Neuron (in vitro differentiated cells): ENCODE results near the gene CDYL.
A peak's percentile ranks its signal among the peaks of the same experiment; 100 is the strongest.

Experiments used
- H2AFZ ChIP-seq: one replicate; pipeline ENCODE4 v1.6.1; 2013; ENCODE audit warnings: low read depth, mild to moderate bottlenecking, inconsistent platforms, low read length, moderate library complexity
- H3K27me3 ChIP-seq: one replicate; pipeline ENCODE4 v1.6.1; 2013; ENCODE audit warnings: low read length; ENCODE audit not compliant: insufficient read depth
- H3K36me3 ChIP-seq: one replicate; pipeline ENCODE4 v1.6.1; 2013; ENCODE audit warnings: low read length; ENCODE audit not compliant: insufficient read depth
- H3K4me1 ChIP-seq: one replicate; pipeline ENCODE4 v1.6.1; 2013; ENCODE audit warnings: low read length; ENCODE audit not compliant: insufficient read depth
- H3K4me3 ChIP-seq: 2 replicates; pipeline ENCODE4 v1.5.1; 2013; ENCODE audit warnings: mild to moderate bottlenecking, low read length, moderate library complexity
- H3K9me3 ChIP-seq: one replicate; pipeline ENCODE4 v1.6.1; 2013; ENCODE audit warnings: low read length

Gene CDYL

GRCh38 chr6:4971851-4972250 lies 195.6 kb downstream of the CDYL start:
- Histone ChIP-seq H3K36me3 (no peaks in the 10 kb centered on the region), H3K4me3 (no peak overlapping the region), H3K4me1 (no peaks in the 10 kb centered on the region), H2AFZ (no peak overlapping the region), H3K9me3 (no peaks in the 10 kb centered on the region), H3K27me3 (no peaks in the 10 kb centered on the region)

- Histone ChIP-seq H3K4me1 (no peaks in the 10 kb centered on the region), H3K4me3 (no peak overlapping the region), H2AFZ (no peak overlapping the region), H3K9me3 (no peaks in the 10 kb centered on the region), H3K36me3 (no peaks in the 10 kb centered on the region), H3K27me3 (no peaks in the 10 kb centered on the region)
Measured at GRCh38 chr6:4972438-4972837, 196.2 kb downstream of the CDYL start.

- no peak overlapping the region for H3K4me3 ChIP-seq
- no peaks in the 10 kb centered on the region for H3K36me3 ChIP-seq
- no peaks in the 10 kb centered on the region for H3K4me1 ChIP-seq
- peaks cover 2% of the 10 kb centered on the region for H3K9me3 ChIP-seq
- H2AFZ ChIP-seq = no peak overlapping the region
- no peaks in the 10 kb centered on the region for H3K27me3 ChIP-seq
Measured at GRCh38 chr6:4973415-4973814, 197.2 kb downstream of the CDYL start.

- no peaks in the 10 kb centered on the region for H3K4me1 ChIP-seq
- no peak overlapping the region for H3K4me3 ChIP-seq
- no peaks in the 10 kb centered on the region for H3K27me3 ChIP-seq
- peak overlapping the region; percentile 45 for H2AFZ ChIP-seq
- H3K36me3 ChIP-seq = no peaks in the 10 kb centered on the region
- H3K9me3 ChIP-seq = peaks cover 5% of the 10 kb centered on the region
Measured at GRCh38 chr6:4973982-4974745, 198.0 kb downstream of the CDYL start.

- no peaks in the 10 kb centered on the region for H3K27me3 ChIP-seq
- H3K36me3 ChIP-seq = no peaks in the 10 kb centered on the region
- H3K9me3 ChIP-seq = peaks cover 5% of the 10 kb centered on the region
- no peak overlapping the region for H3K4me3 ChIP-seq
- H2AFZ ChIP-seq = peak overlapping the region; percentile 45
- H3K4me1 ChIP-seq = no peaks in the 10 kb centered on the region
Measured at GRCh38 chr6:4974962-4975361, 198.8 kb downstream of the CDYL start.

GRCh38 chr6:4975506-4975905 lies 199.3 kb downstream of the CDYL start:
- Histone ChIP-seq H3K9me3 (peaks cover 7% of the 10 kb centered on the region), H3K36me3 (no peaks in the 10 kb centered on the region), H3K4me1 (no peaks in the 10 kb centered on the region), H3K4me3 (no peak overlapping the region), H3K27me3 (no peaks in the 10 kb centered on the region), H2AFZ (no peak overlapping the region)

GRCh38 chr6:4977468-4977867 lies 201.3 kb downstream of the CDYL start:
- Histone ChIP-seq H3K27me3 (no peaks in the 10 kb centered on the region), H3K4me1 (no peaks in the 10 kb centered on the region), H2AFZ (no peak overlapping the region), H3K36me3 (no peaks in the 10 kb centered on the region), H3K4me3 (no peak overlapping the region), H3K9me3 (peaks cover 7% of the 10 kb centered on the region)

GRCh38 chr6:4979426-4979825 lies 203.2 kb downstream of the CDYL start:
- H3K36me3 ChIP-seq = no peaks in the 10 kb centered on the region

GRCh38 chr6:4981761-4982160 lies 205.6 kb downstream of the CDYL start:
- no peak overlapping the region for H2AFZ ChIP-seq
- H3K4me1 ChIP-seq = no peaks in the 10 kb centered on the region
- no peaks in the 10 kb centered on the region for H3K27me3 ChIP-seq
- no peak overlapping the region for H3K4me3 ChIP-seq
- H3K9me3 ChIP-seq = peaks cover 7% of the 10 kb centered on the region
- H3K36me3 ChIP-seq = no peaks in the 10 kb centered on the region

More at GRCh38 chr6:4979426-4979825, 203.2 kb downstream of the CDYL start:
- Histone ChIP-seq H3K4me1 (no peaks in the 10 kb centered on the region), H2AFZ (no peak overlapping the region), H3K9me3 (peaks cover 7% of the 10 kb centered on the region), H3K4me3 (no peak overlapping the region), H3K27me3 (no peaks in the 10 kb centered on the region)

GRCh38 chr6:4983322-4983721 lies 207.1 kb downstream of the CDYL start:
- no peak overlapping the region for H3K4me3 ChIP-seq
- no peak overlapping the region for H2AFZ ChIP-seq
- H3K36me3 ChIP-seq = no peaks in the 10 kb centered on the region
- no peaks in the 10 kb centered on the region for H3K4me1 ChIP-seq
- H3K27me3 ChIP-seq = no peaks in the 10 kb centered on the region
- peaks cover 5% of the 10 kb centered on the region for H3K9me3 ChIP-seq

GRCh38 chr6:4986999-4987398 lies 210.8 kb downstream of the CDYL start:
- Histone ChIP-seq H2AFZ (no peak overlapping the region), H3K36me3 (no peaks in the 10 kb centered on the region), H3K4me1 (no peaks in the 10 kb centered on the region), H3K4me3 (no peak overlapping the region), H3K27me3 (no peaks in the 10 kb centered on the region), H3K9me3 (no peaks in the 10 kb centered on the region)

- no peaks in the 10 kb centered on the region for H3K9me3 ChIP-seq
- H3K4me3 ChIP-seq = no peak overlapping the region
- H3K36me3 ChIP-seq = no peaks in the 10 kb centered on the region
- no peaks in the 10 kb centered on the region for H3K27me3 ChIP-seq
- no peak overlapping the region for H2AFZ ChIP-seq
- H3K4me1 ChIP-seq = no peaks in the 10 kb centered on the region
Measured at GRCh38 chr6:4987432-4987831, 211.2 kb downstream of the CDYL start.

GRCh38 chr6:4994741-4995140 lies 218.5 kb downstream of the CDYL start:
- H3K4me1 ChIP-seq = no peaks in the 10 kb centered on the region
- peaks cover 2% of the 10 kb centered on the region for H3K36me3 ChIP-seq
- no peak overlapping the region for H2AFZ ChIP-seq
- no peak overlapping the region for H3K4me3 ChIP-seq
- H3K9me3 ChIP-seq = no peaks in the 10 kb centered on the region
- H3K27me3 ChIP-seq = no peaks in the 10 kb centered on the region

- H2AFZ ChIP-seq = no peak overlapping the region
- no peaks in the 10 kb centered on the region for H3K27me3 ChIP-seq
- no peaks in the 10 kb centered on the region for H3K4me1 ChIP-seq
- H3K9me3 ChIP-seq = no peaks in the 10 kb centered on the region
- no peak overlapping the region for H3K4me3 ChIP-seq
- H3K36me3 ChIP-seq = peaks cover 6% of the 10 kb centered on the region
Measured at GRCh38 chr6:4997862-4998261, 221.7 kb downstream of the CDYL start.
